HepG2 (cell line): ENCODE results near the gene BMERB1.
"Not testable (repeated sequence)": the region's sequence is repeated elsewhere in the genome, so short reads cannot be mapped to it uniquely, and the experiment has no call there.

Experiments
- CEBPZ ChIP-seq: IDR thresholded peaks from 2 replicates; pipeline ENCODE4 v1.6.1; 2012; ENCODE audit warnings: low read length, improper control_type of control experiment
- EP300 ChIP-seq, 3 experiments: sonication (generic) in 1 of 3; formaldehyde crosslinking in 1 of 3; IDR thresholded peaks; 2 replicates each; pipeline versions ENCODE4 v1.5.1 to v1.6.1; 2011 to 2020; ENCODE audit warnings: low read depth in 2 of 3, low read length in 2 of 3, borderline replicate concordance in 1 of 3, improper control_type of control experiment in 1 of 3, mild to moderate bottlenecking in 1 of 3, missing genetic modification reagents in 1 of 3, moderate library complexity in 1 of 3
- MAFK ChIP-seq, 2 experiments: IDR thresholded peaks in 1 of 2; conservative IDR thresholded peaks in 1 of 2; 2 replicates each; pipeline ENCODE4 v1.6.1; 2011; ENCODE audit warnings: improper control_type of control experiment in 2 of 2, low read length in 2 of 2
- POLR2AphosphoS5 ChIP-seq: IDR thresholded peaks from 2 replicates; pipeline ENCODE4 v1.6.1; 2012; ENCODE audit warnings: low read depth, low read length
- RAD21 ChIP-seq: fragments of 450-650 bp; formaldehyde crosslinking; IDR thresholded peaks from 2 replicates; pipeline ENCODE4 v1.5.0; 2020; ENCODE audit warnings: mild to moderate bottlenecking
- RXRA ChIP-seq: sonication (generic); formaldehyde crosslinking; IDR thresholded peaks from 2 replicates; pipeline ENCODE4 v1.5.1; 2020; ENCODE audit warnings: missing genetic modification reagents
- SP1 ChIP-seq, 2 experiments: fragments of 450-650 bp in 1 of 2; sonication (generic) in 1 of 2; formaldehyde crosslinking in 1 of 2; IDR thresholded peaks; 2 replicates each; pipeline versions ENCODE4 v1.4.0 to v1.6.1; 2016 to 2020; ENCODE audit warnings: missing genetic modification reagents in 1 of 2
- TAF1 ChIP-seq: sonication (generic); formaldehyde crosslinking; IDR thresholded peaks from 2 replicates; pipeline ENCODE4 v1.4.0; 2020; ENCODE audit warnings: missing genetic modification reagents
- TF ChIP-seq, protein P1 (sequence below): sonication (generic); formaldehyde crosslinking; IDR thresholded peaks from 2 replicates; pipeline ENCODE4 v1.5.0; 2020; ENCODE audit warnings: mild to moderate bottlenecking, missing genetic modification reagents, moderate library complexity

DNA sequence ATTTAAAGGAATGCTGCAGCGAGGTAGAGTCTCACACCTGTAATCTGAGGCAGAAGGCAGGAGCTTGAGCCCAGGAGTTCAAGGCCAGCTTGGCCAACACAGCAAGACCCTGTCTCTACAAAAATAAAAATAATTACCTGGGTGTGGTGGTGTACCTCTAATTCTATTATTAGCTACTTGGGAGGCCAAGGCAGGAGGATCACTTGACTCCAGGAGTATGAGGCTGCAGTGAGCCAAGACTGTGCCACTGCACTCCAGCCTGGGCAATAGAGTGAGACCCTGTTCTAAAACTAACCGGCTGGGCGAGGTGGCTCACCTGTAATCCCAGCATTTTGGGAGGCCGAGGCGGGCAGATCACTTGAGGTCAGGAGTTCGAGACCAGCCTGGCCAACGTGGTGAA, 18.9 kb downstream of the BMERB1 start:
- TF ChIP-seq RAD21 (CRISPR knock-in tag); MAFK (conservative IDR thresholded peaks at IDR 0.05 in 1 of 2, IDR thresholded peaks at IDR 0.05 in 1 of 2; ENCODE audit: low read length in 2 of 2); TAF1 (CRISPR knock-in tag); CEBPZ; SP1 (IDR thresholded peaks at IDR 0.05); SP1 (CRISPR knock-in tag; IDR thresholded peaks at IDR 0.05); EP300 (IDR thresholded peaks at IDR 0.05; ENCODE audit: low read depth in 2 of 2, low read length in 2 of 2); EP300 (CRISPR knock-in tag; IDR thresholded peaks at IDR 0.05; ENCODE audit: borderline replicate concordance); POLR2AphosphoS5; RXRA (CRISPR knock-in tag): not testable (repeated sequence)
- TF ChIP-seq, protein P1, sequence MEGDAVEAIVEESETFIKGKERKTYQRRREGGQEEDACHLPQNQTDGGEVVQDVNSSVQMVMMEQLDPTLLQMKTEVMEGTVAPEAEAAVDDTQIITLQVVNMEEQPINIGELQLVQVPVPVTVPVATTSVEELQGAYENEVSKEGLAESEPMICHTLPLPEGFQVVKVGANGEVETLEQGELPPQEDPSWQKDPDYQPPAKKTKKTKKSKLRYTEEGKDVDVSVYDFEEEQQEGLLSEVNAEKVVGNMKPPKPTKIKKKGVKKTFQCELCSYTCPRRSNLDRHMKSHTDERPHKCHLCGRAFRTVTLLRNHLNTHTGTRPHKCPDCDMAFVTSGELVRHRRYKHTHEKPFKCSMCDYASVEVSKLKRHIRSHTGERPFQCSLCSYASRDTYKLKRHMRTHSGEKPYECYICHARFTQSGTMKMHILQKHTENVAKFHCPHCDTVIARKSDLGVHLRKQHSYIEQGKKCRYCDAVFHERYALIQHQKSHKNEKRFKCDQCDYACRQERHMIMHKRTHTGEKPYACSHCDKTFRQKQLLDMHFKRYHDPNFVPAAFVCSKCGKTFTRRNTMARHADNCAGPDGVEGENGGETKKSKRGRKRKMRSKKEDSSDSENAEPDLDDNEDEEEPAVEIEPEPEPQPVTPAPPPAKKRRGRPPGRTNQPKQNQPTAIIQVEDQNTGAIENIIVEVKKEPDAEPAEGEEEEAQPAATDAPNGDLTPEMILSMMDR (CRISPR knock-in tag), result not testable (repeated sequence)
